A549 (cell line): ENCODE measurements around the gene SCT. TPM values are rescaled to one million over a fixed set of nuclear protein-coding genes. Genes with fewer than 3 reads are reported as not detected.

Source experiments
- ATAC-seq, 2 experiments: fragments of 200-7000 bp in 1 of 2; fragments of >200 bp in 1 of 2; cut with Nextera tagmentation in 1 of 2; cut with Tn5 transposase in 1 of 2; 3 replicates each; pipeline versions ENCODE4 v1.8.0 to v1.9.1; 2018 to 2020; ENCODE audit warnings: mild to moderate bottlenecking in 1 of 2, moderate library complexity in 1 of 2
- CTCF ChIA-PET: fragments of 300-600 bp; sonication (Branson Sonifier 250); formaldehyde crosslinking; extraction: SDS; loops from one replicate; lab custom pipeline; 2021; ENCODE audit warnings: antibody characterized with exemption, inconsistent platforms; lab: Yijun Ruan, JAX
- POLR2A ChIA-PET: fragments of 350-600 bp; formaldehyde crosslinking; extraction: SDS; loops from one replicate; lab custom pipeline; 2021; ENCODE audit warnings: antibody characterized with exemption, inconsistent platforms; lab: Yijun Ruan, JAX
- DNase-seq, 2 experiments: peaks; one replicate each; pipeline versions ENCODE4 v3.0.0 to v3.0.0-alpha.2; 2011 to 2016; ENCODE audit warnings: low read depth in 1 of 2, low spot score in 1 of 2
- FAIRE-seq: peaks from 2 replicates; lab custom pipeline; 2011; peaks lifted over from hg19 to GRCh38; lab: Jason Lieb, UNC
- H3K27ac ChIP-seq, 2 experiments: fragments of >200 bp; sonication (Bioruptor Twin); formaldehyde crosslinking; 3 replicates each; pipeline ENCODE4 v1.5.1; 2016 to 2017
- H3K4me1 ChIP-seq: fragments of >200 bp; sonication (Bioruptor Twin); formaldehyde crosslinking; 3 replicates; pipeline ENCODE4 v1.6.1; 2016
- H3K4me2 ChIP-seq: fragments of >200 bp; sonication (Bioruptor Twin); formaldehyde crosslinking; 3 replicates; pipeline ENCODE4 v1.6.1; 2016
- H3K4me3 ChIP-seq: fragments of >200 bp; sonication (Bioruptor Twin); formaldehyde crosslinking; 3 replicates; pipeline ENCODE4 v1.5.1; 2016
- H3K9me3 ChIP-seq: fragments of >200 bp; sonication (Bioruptor Twin); formaldehyde crosslinking; 3 replicates; pipeline ENCODE4 v1.6.1; 2016
- CHD2 ChIP-seq: fragments of 150-350 bp; IDR thresholded peaks from 2 replicates; pipeline ENCODE4 v1.6.1; 2014; ENCODE audit warnings: low read length; ENCODE audit not compliant: partially characterized antibody
- CHD4 ChIP-seq: fragments of 200-600 bp; sonication (generic); IDR thresholded peaks from 2 replicates; pipeline ENCODE4 v1.6.1; 2016; ENCODE audit warnings: antibody characterized with exemption, mild to moderate bottlenecking, borderline replicate concordance
- EHF ChIP-seq: fragments of 250-450 bp; sonication (Bioruptor Pico); IDR thresholded peaks from 2 replicates; pipeline ENCODE4 v1.5.0; 2020; ENCODE audit warnings: mild to moderate bottlenecking
- EHMT2 ChIP-seq: fragments of 200-600 bp; sonication (generic); IDR thresholded peaks from 2 replicates; pipeline ENCODE4 v1.6.1; 2016; ENCODE audit warnings: antibody characterized with exemption, low read depth, mild to moderate bottlenecking, moderate library complexity
- EP300 ChIP-seq, 2 experiments: fragments of >200 bp; sonication (Bioruptor Twin); formaldehyde crosslinking; IDR thresholded peaks; 2 replicates in 1 of 2; 3 replicates in 1 of 2; pipeline ENCODE4 v1.6.1; 2016 to 2017
- FOSB ChIP-seq: fragments of 250-450 bp; sonication (Bioruptor Pico); IDR thresholded peaks from 2 replicates; pipeline ENCODE4 v1.5.0; 2020; ENCODE audit warnings: mild to moderate bottlenecking, moderate library complexity
- HOXB5 ChIP-seq: fragments of 250-450 bp; sonication (Bioruptor Pico); IDR thresholded peaks from 2 replicates; pipeline ENCODE4 v1.5.0; 2020; ENCODE audit warnings: mild to moderate bottlenecking, moderate library complexity
- KDM1A ChIP-seq: fragments of 200-600 bp; sonication (generic); IDR thresholded peaks from 2 replicates; pipeline ENCODE4 v1.6.1; 2016; ENCODE audit warnings: low read depth, mild to moderate bottlenecking
- KDM5A ChIP-seq: fragments of 200-600 bp; sonication (generic); IDR thresholded peaks from 2 replicates; pipeline ENCODE4 v1.6.1; 2016; ENCODE audit warnings: antibody characterized with exemption, mild to moderate bottlenecking
- MYC ChIP-seq: IDR thresholded peaks from 2 replicates; pipeline ENCODE4 v1.6.1; 2012; ENCODE audit warnings: mild to moderate bottlenecking, inconsistent platforms, low read length, improper control_type of control experiment, borderline replicate concordance
- NFE2L2 ChIP-seq: fragments of 150-350 bp; conservative IDR thresholded peaks from 2 replicates; pipeline ENCODE4 v1.6.1; 2014; ENCODE audit warnings: low read length
- NR3C1 ChIP-seq: fragments of >200 bp; sonication (Bioruptor Twin); formaldehyde crosslinking; IDR thresholded peaks from 3 replicates; pipeline ENCODE4 v1.6.1; 2017
- PHF8 ChIP-seq: fragments of 200-600 bp; sonication (generic); IDR thresholded peaks from 2 replicates; pipeline ENCODE4 v1.6.1; 2016; ENCODE audit warnings: low read depth, mild to moderate bottlenecking, antibody characterized with exemption, moderate library complexity, borderline replicate concordance
- POLR2A ChIP-seq: IDR thresholded peaks from 2 replicates; pipeline ENCODE4 v1.6.1; 2012; ENCODE audit warnings: mild to moderate bottlenecking, low read length
- POLR2AphosphoS2 ChIP-seq: conservative IDR thresholded peaks from 2 replicates; pipeline ENCODE4 v1.6.1; 2012; ENCODE audit warnings: low read length, improper control_type of control experiment, inconsistent platforms
- RNF2 ChIP-seq: fragments of 200-600 bp; sonication (generic); IDR thresholded peaks from 2 replicates; pipeline ENCODE4 v1.6.1; 2016; ENCODE audit warnings: low read depth, mild to moderate bottlenecking, antibody characterized with exemption, moderate library complexity, borderline replicate concordance
- TP53 ChIP-seq: fragments of 250-450 bp; sonication (Bioruptor Pico); IDR thresholded peaks from 2 replicates; pipeline ENCODE4 v1.5.0; 2021; ENCODE audit warnings: mild to moderate bottlenecking, moderate library complexity
- ZNF302 ChIP-seq: fragments of 250-450 bp; sonication (Bioruptor Pico); IDR thresholded peaks from 2 replicates; pipeline ENCODE4 v1.9.0; 2021; ENCODE audit warnings: inconsistent platforms, mild to moderate bottlenecking, moderate library complexity
- WGBS: methylation state at CpG from one replicate; pipeline ENCODE4 v1.1.6; 2017; ENCODE audit errors: missing lambda C conversion rate; 5-methylcytosine and 5-hydroxymethylcytosine counted together
- polyA plus RNA-seq, 4 experiments: library from polyadenylated mRNA; depleted of rRNA in 3 of 4; stranded (reverse); fragments of >200 nt; fragmentation: RNase III in 1 of 4; extraction: RNeasy Plus Mini Kit Qiagen cat#74134 plus additional on column Dnase treatment in 1 of 4; gene quantifications; 2 replicates in 3 of 4; 3 replicates in 1 of 4; pipeline ENCODE4 v1.2.3, GENCODE V29; 2011 to 2017
- TF ChIP-seq, protein P1 (sequence below): fragments of 250-450 bp; sonication (Bioruptor Pico); IDR thresholded peaks from 2 replicates; pipeline ENCODE4 v1.5.0; 2021; ENCODE audit warnings: mild to moderate bottlenecking, moderate library complexity, borderline replicate concordance
- TF ChIP-seq, protein P2 (sequence below): fragments of >200 bp; sonication (Bioruptor Twin); formaldehyde crosslinking; IDR thresholded peaks from 2 replicates; pipeline ENCODE4 v1.6.1; 2016
- TF ChIP-seq, protein P3 (sequence below): fragments of >200 bp; sonication (Bioruptor Twin); formaldehyde crosslinking; IDR thresholded peaks from 3 replicates; pipeline ENCODE4 v1.6.1; 2016
- TF ChIP-seq, protein P4 (sequence below): fragments of 250-450 bp; sonication (Bioruptor Pico); IDR thresholded peaks from 2 replicates; pipeline ENCODE4 v1.5.0; 2020; ENCODE audit warnings: low read depth, mild to moderate bottlenecking, moderate library complexity
- TF ChIP-seq, protein P5 (sequence below): fragments of 150-350 bp; IDR thresholded peaks from 2 replicates; pipeline ENCODE4 v1.6.1; 2014; ENCODE audit warnings: low read depth, mild to moderate bottlenecking, low read length

The SCT gene
- polyA plus RNA-seq, 2 of the 4 experiments (the other 2 are of a cell fraction) = not detected

DNA sequence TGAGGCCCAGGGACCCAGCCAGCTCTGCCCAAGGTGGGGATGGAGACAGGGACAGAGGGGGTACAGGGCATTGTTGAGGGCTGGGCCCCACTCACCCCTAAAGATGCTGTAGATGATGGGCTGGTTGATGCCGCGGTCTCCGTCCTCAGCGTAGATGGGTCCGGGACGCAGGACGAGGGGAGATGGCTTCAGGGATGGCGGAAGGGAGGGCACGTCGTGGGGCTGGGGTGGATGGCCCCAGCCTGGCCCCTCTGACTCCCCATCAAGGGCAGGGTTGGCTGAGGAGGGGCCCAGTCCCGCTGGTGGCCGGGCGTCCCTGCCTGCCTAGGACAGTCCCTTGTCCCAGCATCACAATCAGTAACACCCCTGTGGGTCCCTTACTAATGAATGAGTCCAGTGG is 6.8 kb downstream of the SCT start:
- no peak overlapping the region for H3K4me2 ChIP-seq
- 96% methylated on average over 13 of the region's 13 CpGs for WGBS
- POLR2A ChIA-PET = no interaction called here
- no peak overlapping the region for H3K4me3 ChIP-seq
- CTCF ChIA-PET = interaction anchor here (1.2 kb wide), 1 partner anchor 10 kb away, joined by 3 read pairs; no protein-coding TSS in a partner anchor
- no peak for FAIRE-seq
- peaks cover 27% of the 10 kb centered on the region for H3K4me1 ChIP-seq
- no peak for ATAC-seq
- no peak overlapping the region for H3K27ac ChIP-seq
- DNase-seq = no peak
- H3K9me3 ChIP-seq = no peaks in the 10 kb centered on the region
- TF ChIP-seq RNF2 (no peak), NR3C1 (no peak), KDM5A (no peak)

DNA sequence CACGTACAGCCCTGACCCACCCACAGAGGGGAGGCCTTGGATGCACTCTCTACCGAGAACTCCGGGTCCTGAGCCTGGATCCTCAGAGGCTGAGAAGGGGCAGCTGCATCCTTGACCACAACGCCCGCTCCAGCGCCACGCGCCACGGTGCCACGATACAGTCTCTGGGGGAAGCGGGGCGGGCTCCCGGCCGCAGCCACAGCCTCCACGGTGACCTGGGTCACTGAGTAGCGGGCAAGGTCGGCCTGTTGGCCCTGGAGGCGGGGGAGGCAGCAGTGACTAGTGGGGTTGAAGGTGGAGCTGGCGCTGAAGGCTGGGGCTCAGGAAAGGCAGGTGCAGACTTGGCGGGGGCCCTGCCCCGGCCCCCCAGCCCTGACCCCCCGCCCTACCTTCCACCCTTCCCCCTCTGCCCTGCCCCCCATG is 7.3 kb downstream of the SCT start:
- ATAC-seq (no peak), DNase-seq (no peak)
- no peak overlapping the region for H3K4me2 ChIP-seq
- no peak overlapping the region for H3K4me3 ChIP-seq
- no peak overlapping the region for H3K27ac ChIP-seq
- ChIA-PET POLR2A (no interaction called here), CTCF (interaction anchor here (1.2 kb wide), 1 partner anchor 9 kb away, joined by 3 read pairs; no protein-coding TSS in a partner anchor)
- WGBS = 87% methylated on average over 14 of the region's 22 CpGs
- TF ChIP-seq, protein P1, sequence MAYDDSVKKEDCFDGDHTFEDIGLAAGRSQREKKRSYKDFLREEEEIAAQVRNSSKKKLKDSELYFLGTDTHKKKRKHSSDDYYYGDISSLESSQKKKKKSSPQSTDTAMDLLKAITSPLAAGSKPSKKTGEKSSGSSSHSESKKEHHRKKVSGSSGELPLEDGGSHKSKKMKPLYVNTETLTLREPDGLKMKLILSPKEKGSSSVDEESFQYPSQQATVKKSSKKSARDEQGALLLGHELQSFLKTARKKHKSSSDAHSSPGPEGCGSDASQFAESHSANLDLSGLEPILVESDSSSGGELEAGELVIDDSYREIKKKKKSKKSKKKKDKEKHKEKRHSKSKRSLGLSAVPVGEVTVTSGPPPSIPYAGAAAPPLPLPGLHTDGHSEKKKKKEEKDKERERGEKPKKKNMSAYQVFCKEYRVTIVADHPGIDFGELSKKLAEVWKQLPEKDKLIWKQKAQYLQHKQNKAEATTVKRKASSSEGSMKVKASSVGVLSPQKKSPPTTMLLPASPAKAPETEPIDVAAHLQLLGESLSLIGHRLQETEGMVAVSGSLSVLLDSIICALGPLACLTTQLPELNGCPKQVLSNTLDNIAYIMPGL (CRISPR knock-in tag) = no peak
- no peak for TF ChIP-seq CHD4
- TF ChIP-seq CHD2 = no peak
- TF ChIP-seq, all 56 proteins: peak for 0
- no peak for FAIRE-seq
- Histone ChIP-seq H3K9me3 (no peaks in the 10 kb centered on the region), H3K4me1 (peaks cover 27% of the 10 kb centered on the region)

DNA sequence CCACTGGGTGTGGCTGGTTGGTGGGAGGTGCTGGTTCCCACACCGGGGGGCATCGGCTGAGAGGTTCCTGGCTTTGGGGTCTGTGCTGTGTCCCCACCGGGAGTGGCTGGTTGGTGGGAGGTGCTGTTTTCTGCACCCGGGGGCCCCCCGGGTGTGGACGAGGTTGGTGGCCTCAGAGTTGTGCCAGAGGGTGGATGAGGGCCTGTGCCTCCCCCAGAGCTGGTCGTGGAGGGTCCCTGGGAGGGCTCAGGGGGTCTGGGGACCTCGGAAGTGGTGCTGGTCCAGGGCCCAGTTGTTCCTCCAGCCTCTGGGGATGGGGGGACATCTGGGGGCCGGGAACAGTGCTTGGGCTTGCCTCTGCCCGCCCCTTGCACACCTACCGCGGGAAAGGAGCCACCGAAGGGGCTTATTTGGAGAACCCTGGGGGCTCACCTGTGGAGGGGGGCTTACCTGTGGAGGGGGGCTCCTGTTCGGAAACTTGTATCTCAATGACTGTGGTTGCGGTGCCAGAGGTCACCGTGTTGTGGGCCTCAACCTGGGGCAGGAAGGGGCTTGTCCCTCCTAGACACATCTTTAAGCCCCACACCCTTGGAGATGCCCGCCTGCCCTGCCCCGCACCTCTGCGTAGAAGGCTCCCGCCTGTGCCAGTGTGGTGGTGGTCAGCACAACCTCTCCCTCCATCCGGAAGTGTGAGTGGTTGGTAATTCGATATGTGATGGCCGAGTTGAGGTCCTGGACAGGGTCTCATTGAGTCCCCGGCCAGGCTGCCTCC is 7.9 kb downstream of the SCT start:
- no peak overlapping the region for H3K4me2 ChIP-seq
- CTCF ChIA-PET = interaction anchor here (1.2 kb wide), 1 partner anchor 9 kb away, joined by 3 read pairs; no protein-coding TSS in a partner anchor
- POLR2A ChIA-PET = no interaction called here
- H3K4me3 ChIP-seq = no peak overlapping the region
- ATAC-seq = no peak
- no peak overlapping the region for H3K27ac ChIP-seq
- 87% methylated on average over 18 of the region's 24 CpGs for WGBS
- H3K9me3 ChIP-seq = no peaks in the 10 kb centered on the region
- DNase-seq = no peak
- peaks cover 21% of the 10 kb centered on the region for H3K4me1 ChIP-seq
- TF ChIP-seq KDM1A = no peak
- TF ChIP-seq CHD4 = no peak
- TF ChIP-seq, protein P2, sequence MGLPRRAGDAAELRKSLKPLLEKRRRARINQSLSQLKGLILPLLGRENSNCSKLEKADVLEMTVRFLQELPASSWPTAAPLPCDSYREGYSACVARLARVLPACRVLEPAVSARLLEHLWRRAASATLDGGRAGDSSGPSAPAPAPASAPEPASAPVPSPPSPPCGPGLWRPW = no peak
- TF ChIP-seq FOSB = no peak
- TF ChIP-seq, protein P3, sequence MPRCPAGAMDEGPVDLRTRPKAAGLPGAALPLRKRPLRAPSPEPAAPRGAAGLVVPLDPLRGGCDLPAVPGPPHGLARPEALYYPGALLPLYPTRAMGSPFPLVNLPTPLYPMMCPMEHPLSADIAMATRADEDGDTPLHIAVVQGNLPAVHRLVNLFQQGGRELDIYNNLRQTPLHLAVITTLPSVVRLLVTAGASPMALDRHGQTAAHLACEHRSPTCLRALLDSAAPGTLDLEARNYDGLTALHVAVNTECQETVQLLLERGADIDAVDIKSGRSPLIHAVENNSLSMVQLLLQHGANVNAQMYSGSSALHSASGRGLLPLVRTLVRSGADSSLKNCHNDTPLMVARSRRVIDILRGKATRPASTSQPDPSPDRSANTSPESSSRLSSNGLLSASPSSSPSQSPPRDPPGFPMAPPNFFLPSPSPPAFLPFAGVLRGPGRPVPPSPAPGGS = no peak
- TF ChIP-seq EHMT2 = no peak
- no peak for TF ChIP-seq POLR2AphosphoS2
- TF ChIP-seq MYC = no peak
- no peak for TF ChIP-seq HOXB5 (CRISPR knock-in tag)
- no peak for TF ChIP-seq TP53 (CRISPR knock-in tag)
- TF ChIP-seq, protein P4, sequence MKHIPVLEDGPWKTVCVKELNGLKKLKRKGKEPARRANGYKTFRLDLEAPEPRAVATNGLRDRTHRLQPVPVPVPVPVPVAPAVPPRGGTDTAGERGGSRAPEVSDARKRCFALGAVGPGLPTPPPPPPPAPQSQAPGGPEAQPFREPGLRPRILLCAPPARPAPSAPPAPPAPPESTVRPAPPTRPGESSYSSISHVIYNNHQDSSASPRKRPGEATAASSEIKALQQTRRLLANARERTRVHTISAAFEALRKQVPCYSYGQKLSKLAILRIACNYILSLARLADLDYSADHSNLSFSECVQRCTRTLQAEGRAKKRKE (CRISPR knock-in tag) = no peak
- no peak for TF ChIP-seq EHF (CRISPR knock-in tag)
- no peak for TF ChIP-seq POLR2A
- TF ChIP-seq ZNF302 = no peak
- TF ChIP-seq, protein P5, sequence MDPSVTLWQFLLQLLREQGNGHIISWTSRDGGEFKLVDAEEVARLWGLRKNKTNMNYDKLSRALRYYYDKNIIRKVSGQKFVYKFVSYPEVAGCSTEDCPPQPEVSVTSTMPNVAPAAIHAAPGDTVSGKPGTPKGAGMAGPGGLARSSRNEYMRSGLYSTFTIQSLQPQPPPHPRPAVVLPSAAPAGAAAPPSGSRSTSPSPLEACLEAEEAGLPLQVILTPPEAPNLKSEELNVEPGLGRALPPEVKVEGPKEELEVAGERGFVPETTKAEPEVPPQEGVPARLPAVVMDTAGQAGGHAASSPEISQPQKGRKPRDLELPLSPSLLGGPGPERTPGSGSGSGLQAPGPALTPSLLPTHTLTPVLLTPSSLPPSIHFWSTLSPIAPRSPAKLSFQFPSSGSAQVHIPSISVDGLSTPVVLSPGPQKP = no peak
- TF ChIP-seq NFE2L2 = no peak
- no peak for TF ChIP-seq EP300 (IDR thresholded peaks at IDR 0.05)
- TF ChIP-seq KDM5A = no peak
- TF ChIP-seq PHF8 = no peak
- TF ChIP-seq, all 56 proteins: peak for 0
- FAIRE-seq = no peak
